GM12864 (cell line): ENCODE data around the gene NMD3.

ENCODE experiments used
- DNase-seq: peaks from one replicate; pipeline ENCODE4 v3.0.0-alpha.2; 2011; ENCODE audit warnings: low read depth
- H3K4me3 ChIP-seq: 2 replicates; pipeline ENCODE4 v1.5.1; 2011; ENCODE audit warnings: mild to moderate bottlenecking, low read depth, low read length, control low read depth
- CTCF ChIP-seq: IDR thresholded peaks from 2 replicates; pipeline ENCODE4 v1.5.1; 2011; ENCODE audit warnings: low read depth, mild to moderate bottlenecking, moderate library complexity, low read length, control low read depth, inconsistent platforms; ENCODE audit errors: missing control alignments

The NMD3 gene

GRCh38 chr3:161247049-161247448 lies 25.9 kb downstream of the NMD3 start:
- no peak overlapping the region for H3K4me3 ChIP-seq
- DNase-seq = no peak
- TF ChIP-seq CTCF = no peak

DNA sequence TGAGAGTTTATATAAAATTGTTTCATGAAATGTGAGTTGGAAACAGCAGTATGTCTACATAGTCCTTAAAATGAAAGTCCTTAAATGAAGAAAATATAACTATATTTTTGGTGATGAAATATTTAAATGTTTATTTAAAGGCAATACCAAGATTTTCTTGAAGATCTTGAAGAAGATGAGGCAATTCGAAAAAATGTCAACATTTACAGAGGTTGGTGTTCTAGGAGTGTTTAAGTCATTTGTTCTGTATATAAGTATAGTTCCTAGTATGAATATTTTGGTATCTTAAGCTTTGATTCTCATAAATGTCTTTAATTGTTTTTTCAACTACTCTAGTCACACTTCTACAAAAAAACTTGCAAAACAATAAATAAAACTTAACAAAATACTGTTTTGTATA lies 29.0 kb downstream of the NMD3 start:
- H3K4me3 ChIP-seq = no peak overlapping the region
- DNase-seq = no peak
- no peak for TF ChIP-seq CTCF

DNA sequence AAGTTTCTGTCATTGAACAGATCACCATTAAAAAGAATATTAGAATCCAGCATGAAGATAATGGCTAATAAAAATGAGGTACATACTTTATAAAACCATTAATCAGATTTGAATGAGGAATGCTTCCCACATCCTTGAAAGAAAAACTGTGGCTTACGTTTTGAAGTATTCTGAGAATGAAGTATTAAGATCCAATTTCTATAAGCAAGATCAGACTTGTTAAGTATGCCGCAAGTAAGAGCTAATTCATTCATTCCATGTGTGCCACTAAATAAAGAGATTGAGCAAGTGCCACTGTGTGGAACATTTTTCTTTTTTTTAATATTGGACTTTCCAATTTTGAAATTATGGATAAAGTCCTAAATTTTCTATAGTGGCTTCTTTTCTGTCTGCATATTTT lies 30.6 kb downstream of the NMD3 start:
- TF ChIP-seq CTCF = no peak
- H3K4me3 ChIP-seq = no peak overlapping the region
- DNase-seq = no peak

DNA sequence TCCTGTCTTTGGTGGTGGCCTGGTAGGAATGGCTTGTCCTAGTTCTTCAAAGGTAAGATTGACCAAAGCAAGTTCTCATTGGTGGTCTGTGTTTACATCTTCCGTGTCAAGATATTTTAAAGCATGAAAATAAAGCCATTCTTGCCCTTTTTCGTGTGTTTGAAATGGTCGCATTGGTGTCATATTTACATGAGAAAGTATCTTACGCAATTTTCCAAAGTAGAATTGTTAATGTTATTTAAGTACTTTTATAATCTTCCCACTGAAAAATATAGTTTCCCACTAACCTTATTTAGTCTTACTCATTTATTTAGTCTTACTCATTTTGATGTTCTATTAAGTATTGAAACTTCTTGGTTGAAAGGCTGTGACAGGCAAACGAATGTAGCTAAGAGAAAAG lies 31.0 kb downstream of the NMD3 start:
- H3K4me3 ChIP-seq = no peak overlapping the region
- no peak for DNase-seq
- TF ChIP-seq CTCF = no peak

GRCh38 chr3:161253711-161254110 lies 32.6 kb downstream of the NMD3 start:
- H3K4me3 ChIP-seq = no peak overlapping the region
- no peak for TF ChIP-seq CTCF
- DNase-seq = no peak

DNA sequence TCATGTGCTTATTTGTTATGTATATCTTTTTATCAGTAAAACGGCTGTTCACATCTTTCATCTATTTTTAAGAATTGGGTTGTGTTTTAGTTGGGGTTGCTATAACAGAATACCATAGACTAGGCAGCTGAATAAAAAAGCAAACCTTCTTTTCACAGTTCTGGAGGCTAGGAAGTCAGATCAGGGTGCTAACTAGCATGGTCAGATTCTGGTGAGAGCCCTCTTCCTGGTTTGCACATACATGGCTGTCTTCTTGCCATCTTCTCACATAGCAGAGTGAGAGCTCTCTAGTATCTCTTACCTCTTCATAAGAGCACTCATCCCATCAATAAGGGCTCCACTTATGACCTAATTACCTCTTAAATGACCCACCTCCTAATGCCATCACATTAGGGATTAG lies 33.8 kb downstream of the NMD3 start:
- no peak for TF ChIP-seq CTCF
- DNase-seq = no peak
- H3K4me3 ChIP-seq = no peak overlapping the region

- H3K4me3 ChIP-seq = no peak overlapping the region
- DNase-seq = no peak
- no peak for TF ChIP-seq CTCF
Observed at GRCh38 chr3:161263057-161263456, 41.9 kb downstream of the NMD3 start.
